GM23248 (cell line): ENCODE measurements around the gene IRAK1.
"Not testable (repeated sequence)": the region's sequence is repeated elsewhere in the genome, so short reads cannot be mapped to it uniquely, and the experiment has no call there.

Experiments used
- EZH2 ChIP-seq: fragments of 200-600 bp; sonication (generic); IDR thresholded peaks from 2 replicates; pipeline ENCODE4 v1.6.1; 2018; ENCODE audit warnings: antibody characterized with exemption, mild to moderate bottlenecking; ENCODE audit not compliant: insufficient read depth, poor library complexity, severe bottlenecking
- EZH2phosphoT487 ChIP-seq: fragments of 200-600 bp; sonication (generic); IDR thresholded peaks from 2 replicates; pipeline ENCODE4 v1.6.1; 2018; ENCODE audit warnings: antibody characterized with exemption, moderate library complexity, mild to moderate bottlenecking, low read depth; ENCODE audit not compliant: insufficient read depth

GRCh38 chrX:153980394-153980793 lies 39.3 kb downstream of the IRAK1 start:
- TF ChIP-seq EZH2, EZH2phosphoT487: not testable (repeated sequence)
